Tibial nerve (tissue), 4 donors: Measurements from ENCODE around the gene L3MBTL3.
"Not testable (repeated sequence)": the region's sequence is repeated elsewhere in the genome, so short reads cannot be mapped to it uniquely, and the experiment has no call there.

Experiments used
- CTCF ChIP-seq, 5 experiments: fragments of 200-600 bp in 3 of 5; fragments of 450-650 bp in 2 of 5; sonication (generic) in 3 of 5; IDR thresholded peaks; one replicate each; pipeline ENCODE4 v1.5.1; 2016 to 2019; ENCODE audit warnings: antibody characterized with exemption in 5 of 5, mild to moderate bottlenecking in 3 of 5, moderate library complexity in 2 of 5
- EP300 ChIP-seq, 2 donors: sonication (generic); formaldehyde crosslinking; IDR thresholded peaks; one replicate each; pipeline ENCODE4 v1.6.1; 2017; ENCODE audit warnings: antibody characterized with exemption in 2 of 2, mild to moderate bottlenecking in 1 of 2
- POLR2A ChIP-seq, 2 donors: fragments of 450-650 bp; IDR thresholded peaks; one replicate each; pipeline ENCODE4 v1.6.1; 2017; ENCODE audit warnings: antibody characterized with exemption in 2 of 2, mild to moderate bottlenecking in 2 of 2, moderate library complexity in 2 of 2

- TF ChIP-seq CTCF, POLR2A, EP300 (IDR thresholded peaks at IDR 0.05): not testable (repeated sequence)
Observed at GRCh38 chr6:130170160-130170559, 151.8 kb downstream of the L3MBTL3 start.
